ENCODE data around the gene SPEM3. TPM values are rescaled to one million over a fixed set of nuclear protein-coding genes. Genes with fewer than 3 reads are reported as not detected.

SPEM3 gene
- total and polyA plus RNA-seq, 9 donors: not detected

DNA sequence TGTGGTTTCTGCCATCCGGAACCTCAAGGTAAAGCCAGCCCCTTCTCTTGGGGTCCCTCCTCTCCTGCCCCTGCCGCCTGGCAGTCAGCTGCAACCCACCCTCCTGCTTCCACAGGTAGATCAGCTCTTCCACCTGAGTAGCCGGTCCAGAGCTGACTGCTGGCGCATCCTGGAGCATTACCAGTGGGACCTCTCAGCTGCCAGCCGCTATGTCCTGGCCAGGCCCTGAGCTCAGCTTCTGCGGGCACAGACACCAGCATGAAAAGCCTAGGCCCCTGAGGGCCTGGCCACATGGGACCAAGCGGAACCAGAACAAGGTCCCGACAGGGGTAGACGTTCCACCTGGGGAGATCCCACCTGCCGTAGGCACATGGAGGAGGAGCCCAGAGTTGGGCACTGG lies 39.8 kb upstream of the SPEM3 start:
- H3K36me3 ChIP-seq: no peaks in the 10 kb centered on the region
- H3K27me3 ChIP-seq: no peaks in the 10 kb centered on the region
- WGBS, 3 donors: 90 to 92% (median 92%) methylated on average over 10 of the region's 10 CpGs
- H3K9me3 ChIP-seq: no peaks in the 10 kb centered on the region
- no peak overlapping the region for H3K27ac ChIP-seq
- H3K4me1 ChIP-seq (ENCODE audit: insufficient read depth): peaks cover 8% of the 10 kb centered on the region
- DNase-seq: no peak
- no peak for TF ChIP-seq EP300 (IDR thresholded peaks at IDR 0.05)
- TF ChIP-seq, protein P1, sequence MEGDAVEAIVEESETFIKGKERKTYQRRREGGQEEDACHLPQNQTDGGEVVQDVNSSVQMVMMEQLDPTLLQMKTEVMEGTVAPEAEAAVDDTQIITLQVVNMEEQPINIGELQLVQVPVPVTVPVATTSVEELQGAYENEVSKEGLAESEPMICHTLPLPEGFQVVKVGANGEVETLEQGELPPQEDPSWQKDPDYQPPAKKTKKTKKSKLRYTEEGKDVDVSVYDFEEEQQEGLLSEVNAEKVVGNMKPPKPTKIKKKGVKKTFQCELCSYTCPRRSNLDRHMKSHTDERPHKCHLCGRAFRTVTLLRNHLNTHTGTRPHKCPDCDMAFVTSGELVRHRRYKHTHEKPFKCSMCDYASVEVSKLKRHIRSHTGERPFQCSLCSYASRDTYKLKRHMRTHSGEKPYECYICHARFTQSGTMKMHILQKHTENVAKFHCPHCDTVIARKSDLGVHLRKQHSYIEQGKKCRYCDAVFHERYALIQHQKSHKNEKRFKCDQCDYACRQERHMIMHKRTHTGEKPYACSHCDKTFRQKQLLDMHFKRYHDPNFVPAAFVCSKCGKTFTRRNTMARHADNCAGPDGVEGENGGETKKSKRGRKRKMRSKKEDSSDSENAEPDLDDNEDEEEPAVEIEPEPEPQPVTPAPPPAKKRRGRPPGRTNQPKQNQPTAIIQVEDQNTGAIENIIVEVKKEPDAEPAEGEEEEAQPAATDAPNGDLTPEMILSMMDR (IDR thresholded peaks at IDR 0.05): no peak
- TF ChIP-seq POLR2A (IDR thresholded peaks at IDR 0.05): no peak
- intact Hi-C loops (cut with DNase I): no loop called here
- no peak overlapping the region for H3K4me3 ChIP-seq

DNA sequence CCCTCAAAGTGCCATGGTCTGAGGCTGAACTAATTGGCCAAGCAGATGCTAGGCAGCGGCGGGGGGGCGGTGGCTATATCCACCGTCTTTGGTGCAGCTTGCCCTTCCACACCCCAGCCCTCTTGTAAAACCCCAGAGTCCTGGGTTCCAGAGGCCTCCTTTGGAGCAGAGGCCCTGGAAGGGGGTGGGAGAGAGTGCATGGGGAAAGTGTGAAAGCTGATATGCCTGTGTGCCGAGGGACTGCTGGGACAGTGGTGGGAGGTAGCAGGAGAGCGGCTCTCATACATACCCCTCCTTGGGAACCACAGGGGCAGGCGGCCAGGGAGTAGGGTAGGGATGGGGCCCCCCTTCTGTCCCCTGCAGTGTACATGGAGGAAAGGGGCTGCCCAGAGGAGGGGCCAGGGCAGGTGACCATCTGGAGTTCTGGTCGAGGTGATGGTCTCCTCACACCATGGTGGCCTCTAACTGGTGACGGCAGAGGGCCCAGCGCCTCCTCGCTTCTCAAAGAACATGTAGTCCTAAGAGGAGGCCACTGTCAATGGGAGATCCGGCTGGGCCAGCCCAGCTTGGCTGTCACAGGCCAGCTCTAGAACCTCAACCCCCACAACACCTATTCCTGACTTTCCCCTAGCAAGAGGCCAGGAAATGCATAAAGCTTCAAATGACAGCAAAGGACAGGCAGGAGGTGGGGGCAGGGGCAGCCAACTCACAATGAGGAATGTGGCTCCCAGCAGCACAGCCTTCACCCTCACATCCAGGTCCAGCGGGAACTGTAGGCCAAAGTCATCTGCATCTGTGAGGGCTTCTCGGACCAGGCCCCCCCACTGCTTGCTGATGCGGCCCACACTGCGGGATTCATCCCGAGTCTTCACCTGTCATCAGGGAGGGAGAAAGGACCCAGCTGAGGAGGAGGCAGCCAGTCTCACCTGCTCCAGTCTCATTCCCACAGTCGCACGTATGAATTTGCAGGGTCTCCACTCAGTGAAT lies 38.4 kb upstream of the SPEM3 start:
- TF ChIP-seq, protein P1 (IDR thresholded peaks at IDR 0.05): no peak
- no peak for TF ChIP-seq POLR2A (IDR thresholded peaks at IDR 0.05)
- no peak for TF ChIP-seq EP300 (IDR thresholded peaks at IDR 0.05)
- Histone ChIP-seq H3K27me3 (no peaks in the 10 kb centered on the region), H3K9me3 (no peaks in the 10 kb centered on the region), H3K27ac (no peak overlapping the region), H3K4me3 (no peak overlapping the region), H3K36me3 (no peaks in the 10 kb centered on the region), H3K4me1 (ENCODE audit: insufficient read depth) (peaks cover 5% of the 10 kb centered on the region)
- WGBS, 3 donors: 86 to 90% (median 86%) methylated on average over 19 of the region's 19 CpGs
- no peak for DNase-seq
- intact Hi-C loops (cut with DNase I): no loop called here

DNA sequence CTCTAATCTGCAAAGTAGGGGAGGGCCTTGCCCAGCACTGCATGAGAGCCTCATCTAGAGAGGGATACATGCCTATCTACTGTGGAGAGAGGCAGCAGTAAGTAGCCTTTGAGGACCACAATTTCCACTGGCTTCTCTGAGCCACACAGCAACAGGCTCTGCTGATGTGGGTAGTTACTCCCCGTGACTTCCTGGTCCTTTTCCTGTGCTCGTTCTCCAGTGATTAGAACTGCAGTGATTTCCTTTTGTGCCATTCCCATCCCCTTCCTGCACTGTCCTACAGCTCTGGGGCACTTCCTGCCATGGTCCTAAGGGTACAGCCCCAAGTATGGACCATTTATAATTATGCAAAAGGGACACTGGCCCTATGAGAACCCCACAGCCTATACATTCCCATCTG lies 37.4 kb upstream of the SPEM3 start:
- Histone ChIP-seq H3K27me3 (no peaks in the 10 kb centered on the region), H3K4me1 (ENCODE audit: insufficient read depth) (peaks cover 5% of the 10 kb centered on the region), H3K36me3 (no peaks in the 10 kb centered on the region), H3K27ac (no peak overlapping the region), H3K4me3 (no peak overlapping the region), H3K9me3 (no peaks in the 10 kb centered on the region)
- DNase-seq: no peak
- no peak for TF ChIP-seq EP300 (IDR thresholded peaks at IDR 0.05)
- no peak for TF ChIP-seq POLR2A (IDR thresholded peaks at IDR 0.05)
- TF ChIP-seq, protein P1 (IDR thresholded peaks at IDR 0.05): no peak
- intact Hi-C loops (cut with DNase I): no loop called here
- 87 to 89% (median 89%) methylated on average over 2 of the region's 2 CpGs for whole genome bisulfite sequencing, 3 donors

DNA sequence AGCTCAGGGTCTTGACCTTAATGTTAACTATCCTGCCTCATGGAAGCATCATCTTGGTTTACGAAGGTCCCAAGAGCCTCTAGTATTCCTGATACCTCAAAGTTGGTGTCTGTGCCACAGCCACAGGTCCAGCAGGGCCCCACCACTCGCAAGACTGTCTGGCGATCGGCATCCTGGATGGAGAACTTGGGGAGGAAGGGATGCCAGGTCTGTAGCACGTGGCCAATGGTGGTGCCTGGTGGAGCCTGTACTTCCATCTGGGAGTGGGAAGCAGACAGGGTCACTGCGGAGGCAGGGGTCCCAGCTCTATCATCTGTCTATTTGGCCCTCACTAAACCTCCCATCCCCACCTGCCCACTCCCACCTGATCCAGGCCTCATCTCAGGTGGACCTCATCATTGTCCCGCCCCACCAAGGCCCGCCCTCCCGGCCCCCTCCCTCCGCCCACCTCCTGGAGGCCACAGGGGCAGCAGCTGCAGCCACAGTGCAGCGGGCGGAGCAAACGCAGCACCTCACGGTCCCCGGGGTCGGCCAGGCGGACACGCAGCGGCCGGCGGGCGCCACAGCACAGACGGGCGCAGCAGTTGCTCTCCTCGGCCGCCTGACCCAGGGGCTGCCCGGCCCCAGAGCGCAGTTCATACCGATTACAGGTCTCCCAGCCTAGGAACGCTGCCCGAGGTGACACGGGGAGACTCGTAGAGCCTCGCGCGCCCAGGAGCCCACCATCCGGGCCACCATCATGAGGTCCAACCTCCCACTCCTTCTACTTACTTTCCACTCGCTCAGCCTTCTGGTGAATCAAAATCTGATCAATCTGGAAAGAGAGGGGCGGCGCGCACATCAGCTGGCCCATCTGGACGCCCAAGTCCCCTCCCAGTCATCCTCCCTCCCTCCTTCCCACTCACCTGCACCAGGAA lies 35.7 kb upstream of the SPEM3 start:
- Histone ChIP-seq H3K9me3 (no peaks in the 10 kb centered on the region), H3K27ac (no peak overlapping the region), H3K27me3 (no peaks in the 10 kb centered on the region), H3K4me3 (peak overlapping the region; percentile 63), H3K36me3 (no peaks in the 10 kb centered on the region), H3K4me1 (ENCODE audit: insufficient read depth) (peaks cover 5% of the 10 kb centered on the region)
- intact Hi-C loops (cut with DNase I): no loop called here
- WGBS, 3 donors: 60 to 66% (median 64%) methylated on average over 42 of the region's 42 CpGs
- peak in 3 of 5 donors; percentile 44 to 51 (median 48) for DNase-seq
- TF ChIP-seq EP300 (IDR thresholded peaks at IDR 0.05) (no peak), POLR2A (IDR thresholded peaks at IDR 0.05) (no peak)
- TF ChIP-seq, protein P1 (IDR thresholded peaks at IDR 0.05): no peak

All from ovary (tissue), 9 donors.